GM12873 (cell line): ENCODE results near the gene NRXN3.

ENCODE experiments used
- CTCF ChIP-seq: IDR thresholded peaks from 2 replicates; pipeline ENCODE4 v1.5.1; 2012; ENCODE audit warnings: low read depth, mild to moderate bottlenecking, moderate library complexity, low read length, control low read depth; ENCODE audit not compliant: insufficient read depth; ENCODE audit errors: missing control alignments

Gene NRXN3

GRCh38 chr14:78173346-78174035, 3.3 kb downstream of the NRXN3 start:
- TF ChIP-seq CTCF = no peak

GRCh38 chr14:78175412-78175811, 5.2 kb downstream of the NRXN3 start:
- no peak for TF ChIP-seq CTCF

GRCh38 chr14:78178071-78178470, 7.9 kb downstream of the NRXN3 start:
- TF ChIP-seq CTCF = no peak

- no peak for TF ChIP-seq CTCF
These were observed 8.8 kb downstream of the NRXN3 start for GRCh38 chr14:78178971-78179370.

GRCh38 chr14:78181270-78181669, 11.1 kb downstream of the NRXN3 start:
- TF ChIP-seq CTCF = no peak

- TF ChIP-seq CTCF = no peak
These were observed 12.5 kb downstream of the NRXN3 start for GRCh38 chr14:78182722-78183121.

- no peak for TF ChIP-seq CTCF
These were observed 14.0 kb downstream of the NRXN3 start for GRCh38 chr14:78184157-78184556.
